HG03135 (cell line): ENCODE measurements around the gene NAALADL2.
"Not testable (repeated sequence)": the region's sequence is repeated elsewhere in the genome, so short reads cannot be mapped to it uniquely, and the experiment has no call there.

ENCODE experiments used
- ATAC-seq: cut with Tn5 transposase; IDR thresholded peaks from one replicate; pipeline ENCODE4 v1.9.1; 2021; ENCODE audit warnings: mild to moderate bottlenecking, moderate library complexity; ENCODE audit not compliant: unreplicated experiment

Gene NAALADL2

GRCh38 chr3:175404027-175404426 lies 544.9 kb downstream of the NAALADL2 start:
- no peak for ATAC-seq

DNA sequence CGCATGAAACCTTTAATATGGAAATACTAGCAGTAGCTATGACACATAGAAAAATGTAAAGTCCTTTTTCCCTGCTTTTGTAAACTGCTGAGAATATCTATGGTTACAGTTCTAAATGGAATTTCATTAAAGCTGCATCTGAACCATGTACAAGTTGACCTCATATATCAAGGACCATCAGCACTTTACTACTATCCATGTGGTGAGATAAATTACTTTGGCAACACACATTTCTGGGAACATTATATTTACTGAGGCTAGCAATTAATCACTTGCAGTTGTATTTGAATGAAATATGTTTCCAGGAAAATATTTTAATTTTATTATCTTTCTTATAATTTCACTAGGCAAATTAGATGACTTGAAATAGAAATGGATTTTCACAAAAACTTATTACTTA lies 545.5 kb downstream of the NAALADL2 start:
- no peak for ATAC-seq

DNA sequence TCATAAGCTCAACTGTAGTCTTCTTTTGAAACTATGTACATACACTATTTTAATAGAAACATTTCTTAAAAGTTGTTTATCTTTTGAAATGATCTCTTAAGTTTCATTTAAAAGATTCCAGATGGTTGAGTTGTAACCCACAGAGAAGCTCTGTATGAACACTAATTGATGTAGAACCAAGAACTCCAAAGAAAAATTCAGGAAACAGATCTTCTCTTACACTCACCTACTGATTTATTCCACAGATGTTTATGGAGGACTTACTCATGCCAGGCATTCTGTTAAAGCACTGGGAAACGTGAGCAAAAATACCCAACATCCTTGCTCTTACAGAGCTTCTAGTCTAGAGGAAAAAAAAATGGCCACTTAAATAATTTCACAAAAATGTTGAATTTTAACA lies 551.1 kb downstream of the NAALADL2 start:
- no peak for ATAC-seq

DNA sequence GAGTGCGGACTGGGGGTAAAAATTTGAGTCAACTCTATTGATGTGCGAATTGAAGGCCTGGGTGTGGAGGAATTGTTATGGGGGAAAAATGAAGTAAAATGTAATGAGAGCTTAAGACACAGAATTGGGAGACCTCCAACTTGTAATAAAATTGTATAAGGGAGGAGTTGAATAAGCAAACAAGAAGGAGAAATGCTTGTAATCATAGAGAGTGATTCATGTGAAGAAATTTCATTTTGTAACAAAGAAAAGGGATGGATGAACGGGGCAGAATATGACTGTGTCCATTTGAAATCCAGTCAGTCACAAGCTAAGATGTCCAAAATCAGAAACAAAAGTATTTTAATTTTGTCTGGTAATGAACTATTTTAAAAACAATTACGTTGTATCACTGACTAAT lies 552.3 kb downstream of the NAALADL2 start:
- ATAC-seq = no peak

- no peak for ATAC-seq
Observed at GRCh38 chr3:175411946-175412345, 552.8 kb downstream of the NAALADL2 start.

DNA sequence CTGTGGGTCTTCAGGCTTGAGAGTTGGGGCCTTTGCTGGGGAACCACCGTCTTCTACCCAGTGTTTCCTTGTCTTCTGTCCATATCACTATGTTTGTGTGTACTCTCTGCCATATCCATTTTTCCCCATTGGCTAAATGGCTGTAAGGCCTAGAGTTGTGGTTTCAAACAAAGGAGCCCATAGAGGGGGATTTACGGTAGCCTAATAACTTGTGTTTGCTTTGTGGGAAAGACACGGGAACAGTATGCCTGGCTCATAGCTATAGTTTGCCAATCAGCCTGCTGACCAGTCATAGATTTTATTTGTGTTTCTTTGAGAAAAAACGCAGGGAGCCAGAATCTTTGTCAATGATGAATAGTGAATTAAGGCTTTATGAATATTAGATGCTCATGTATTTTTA lies 554.8 kb downstream of the NAALADL2 start:
- ATAC-seq = no peak

GRCh38 chr3:175416600-175416999 lies 557.5 kb downstream of the NAALADL2 start:
- ATAC-seq = no peak

GRCh38 chr3:175417426-175417825 lies 558.3 kb downstream of the NAALADL2 start:
- ATAC-seq = no peak

GRCh38 chr3:175421902-175422301 lies 562.8 kb downstream of the NAALADL2 start:
- ATAC-seq = no peak

- no peak for ATAC-seq
Observed at GRCh38 chr3:175422744-175423143, 563.6 kb downstream of the NAALADL2 start.

GRCh38 chr3:175423848-175424247 lies 564.7 kb downstream of the NAALADL2 start:
- not testable (repeated sequence) for ATAC-seq

GRCh38 chr3:175426805-175427204 lies 567.7 kb downstream of the NAALADL2 start:
- no peak for ATAC-seq

DNA sequence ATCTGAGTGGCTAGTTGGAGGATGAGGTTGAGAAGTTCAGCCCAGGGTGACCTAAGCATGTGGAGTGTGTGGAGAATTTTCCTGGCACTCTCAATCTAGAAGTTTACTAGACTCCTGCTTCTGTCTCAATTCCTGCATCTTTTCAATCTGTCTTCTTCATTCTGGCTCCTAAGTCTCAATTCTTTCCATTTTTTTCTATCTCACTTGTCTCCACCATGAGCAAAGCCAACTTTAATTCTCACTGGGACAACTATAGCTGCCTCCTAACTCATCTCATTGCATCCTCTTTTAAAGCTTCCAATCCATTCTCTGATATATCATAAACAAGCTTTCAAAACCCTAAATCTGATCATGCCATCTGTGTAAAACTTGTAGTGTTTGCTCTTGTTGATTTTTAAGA lies 569.3 kb downstream of the NAALADL2 start:
- no peak for ATAC-seq

DNA sequence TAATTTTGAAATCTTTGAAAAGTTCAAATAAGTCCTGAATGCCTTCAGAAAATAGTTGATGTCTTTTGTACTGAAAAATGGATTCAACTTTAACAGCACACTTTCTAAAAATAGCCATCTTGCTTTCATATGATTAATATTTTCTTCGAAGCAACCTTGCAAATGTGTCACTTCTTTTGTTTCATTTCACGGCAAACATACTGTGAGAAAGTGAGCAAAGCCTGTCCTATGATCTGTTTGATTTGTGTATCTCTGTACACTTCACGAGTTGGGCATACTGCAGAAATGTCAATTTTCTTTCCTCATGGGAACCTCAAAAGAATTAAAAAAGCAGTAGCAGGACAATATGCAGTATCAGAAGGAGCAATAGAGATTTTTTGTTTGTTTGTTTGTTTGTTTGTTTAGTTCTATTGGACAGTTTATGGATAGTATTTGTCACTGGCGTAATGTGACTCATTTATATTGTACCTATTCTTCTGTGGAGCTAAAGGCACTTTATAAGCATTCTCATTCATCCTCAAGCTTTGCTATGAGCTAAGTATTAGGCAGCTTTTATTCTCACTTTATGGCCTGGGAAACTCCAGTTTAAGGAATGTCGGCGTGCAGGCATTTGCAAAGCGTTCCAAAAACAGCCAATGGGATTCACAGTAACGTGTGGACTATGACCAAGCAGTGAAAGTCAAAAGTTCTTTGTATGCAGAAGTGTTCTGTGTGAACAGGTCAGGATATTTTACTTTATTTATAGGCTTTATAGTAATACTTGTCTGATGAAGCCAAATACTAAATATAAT lies 572.0 kb downstream of the NAALADL2 start:
- no peak for ATAC-seq

GRCh38 chr3:175432376-175433025 lies 573.4 kb downstream of the NAALADL2 start:
- no peak for ATAC-seq

- ATAC-seq = no peak
Observed at GRCh38 chr3:175433026-175433674, 574.0 kb downstream of the NAALADL2 start.

GRCh38 chr3:175434561-175434960 lies 575.4 kb downstream of the NAALADL2 start:
- no peak for ATAC-seq

DNA sequence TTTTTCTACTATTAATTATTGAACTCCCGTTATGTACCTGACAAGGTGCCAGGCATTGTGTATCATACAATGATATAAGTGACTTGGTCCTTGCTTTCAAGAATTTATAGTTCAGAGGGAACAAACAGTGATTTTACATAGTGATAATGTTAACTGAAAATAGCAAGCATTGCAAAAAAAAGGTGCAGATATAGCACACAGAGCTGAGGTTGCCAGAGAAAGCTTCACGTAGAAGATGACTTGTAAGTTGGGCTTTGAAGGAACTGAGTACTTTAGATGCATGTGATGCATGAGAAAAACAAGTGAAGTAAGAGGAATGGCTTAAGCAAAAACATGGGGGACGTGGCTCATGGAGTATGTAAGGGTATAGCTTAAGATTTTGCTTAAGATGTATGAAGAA lies 584.5 kb downstream of the NAALADL2 start:
- no peak for ATAC-seq

DNA sequence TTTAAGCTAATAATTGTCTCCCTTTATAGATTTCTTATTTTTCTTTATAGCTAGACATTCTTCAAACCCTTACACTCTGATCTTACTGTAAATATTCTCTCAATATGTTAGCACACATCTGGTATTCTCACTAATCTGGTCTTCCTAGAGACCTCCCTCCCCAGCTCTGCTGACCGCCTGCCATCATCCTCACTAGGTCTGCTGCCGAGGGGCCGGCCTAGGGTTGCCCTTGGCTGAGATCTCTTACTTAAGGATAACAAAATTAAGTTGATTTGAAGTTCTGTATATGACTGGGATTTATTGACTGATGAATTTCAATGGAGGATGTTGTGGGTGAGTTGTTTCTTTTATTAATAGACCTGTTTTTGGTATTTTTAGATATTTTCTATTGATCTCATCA lies 586.6 kb downstream of the NAALADL2 start:
- ATAC-seq = no peak

DNA sequence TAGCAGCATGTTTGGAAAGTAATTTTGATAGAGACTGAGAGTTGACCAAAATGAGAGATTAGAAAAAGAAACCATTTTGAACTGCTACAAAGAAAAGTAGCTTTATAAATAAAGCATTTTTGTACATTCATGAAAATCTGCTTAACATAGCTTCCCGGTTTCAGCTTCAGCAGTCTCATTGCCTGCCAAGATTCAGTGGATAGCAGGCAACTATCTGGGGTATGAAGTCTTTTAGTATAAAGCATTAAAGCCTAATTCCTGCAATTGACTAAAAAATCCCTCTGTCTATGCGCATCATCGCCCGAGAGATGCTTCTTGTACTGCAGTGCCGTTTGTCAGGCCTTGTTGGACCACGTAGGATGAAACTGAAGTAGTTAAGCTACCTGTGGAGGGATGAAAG lies 588.4 kb downstream of the NAALADL2 start:
- ATAC-seq = no peak

- ATAC-seq = no peak
Observed at GRCh38 chr3:175453361-175453760, 594.2 kb downstream of the NAALADL2 start.

DNA sequence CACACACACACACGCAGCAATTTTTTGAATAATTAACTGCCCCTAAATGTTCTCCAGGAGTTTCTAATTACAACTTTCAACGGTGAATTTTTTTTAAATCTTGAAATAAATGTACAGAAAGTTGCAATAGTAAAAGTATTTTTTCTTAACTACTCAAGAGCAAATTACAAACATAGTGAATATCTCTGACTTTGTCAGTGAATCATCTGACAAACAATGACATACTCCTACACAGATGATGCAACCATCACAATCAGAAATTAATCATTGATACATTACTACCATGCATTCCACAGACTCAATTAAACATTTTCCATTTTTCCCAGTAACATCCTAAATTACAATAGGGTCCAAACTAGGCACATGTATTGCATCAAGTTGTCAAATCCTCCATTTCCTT lies 597.3 kb downstream of the NAALADL2 start:
- ATAC-seq = no peak
